ENCODE results near the gene MYEOV. TPM values are rescaled to one million over a fixed set of nuclear protein-coding genes. Genes with fewer than 3 reads are reported as not detected.

Gene MYEOV
- total and polyA plus RNA-seq, 9 of the 15 experiments (the other 6 are each of a cell fraction or from before 2014, with no cell fraction given): 10.2 to 133 (median 32.2) TPM

- H3K79me2 ChIP-seq (ENCODE audit: control insufficient read depth, insufficient read depth, low read length): no peaks in the 10 kb centered on the region
- no peak overlapping the region for H3K27ac ChIP-seq (ENCODE audit: extremely low read depth, low read depth, low read length)
- no peak overlapping the region for H3K4me2 ChIP-seq (ENCODE audit: insufficient read depth, low read length)
- DNase-seq (ENCODE audit: extremely low read depth in 1 of 4, low spot score in 3 of 4) (no peak), FAIRE-seq (no peak), ATAC-seq (no peak)
- H3K9ac ChIP-seq (ENCODE audit: insufficient read depth in 1 of 2, low read depth in 2 of 2, low read length in 2 of 2): peak overlapping the region in 1 of 2 experiments; percentile 23; a peak in 1 of 4 replicates
- POLR2A ChIA-PET: interaction anchor here (1.4 kb wide), 1 partner anchor 9 kb away, joined by 5 read pairs; no protein-coding TSS in a partner anchor
- H3K4me3 ChIP-seq: no peak overlapping the region
- TF ChIP-seq, protein P1, sequence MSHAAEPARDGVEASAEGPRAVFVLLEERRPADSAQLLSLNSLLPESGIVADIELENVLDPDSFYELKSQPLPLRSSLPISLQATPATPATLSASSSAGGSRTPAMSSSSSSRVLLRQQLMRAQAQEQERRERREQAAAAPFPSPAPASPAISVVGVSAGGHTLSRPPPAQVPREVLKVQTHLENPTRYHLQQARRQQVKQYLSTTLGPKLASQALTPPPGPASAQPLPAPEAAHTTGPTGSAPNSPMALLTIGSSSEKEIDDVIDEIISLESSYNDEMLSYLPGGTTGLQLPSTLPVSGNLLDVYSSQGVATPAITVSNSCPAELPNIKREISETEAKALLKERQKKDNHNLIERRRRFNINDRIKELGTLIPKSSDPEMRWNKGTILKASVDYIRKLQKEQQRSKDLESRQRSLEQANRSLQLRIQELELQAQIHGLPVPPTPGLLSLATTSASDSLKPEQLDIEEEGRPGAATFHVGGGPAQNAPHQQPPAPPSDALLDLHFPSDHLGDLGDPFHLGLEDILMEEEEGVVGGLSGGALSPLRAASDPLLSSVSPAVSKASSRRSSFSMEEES (CRISPR knock-in tag; IDR thresholded peaks at IDR 0.05): peak; percentile 4; the same call in 1 of the 2 replicates
- TF ChIP-seq ZBTB1 (CRISPR knock-in tag; IDR thresholded peaks at IDR 0.05; ENCODE audit: borderline replicate concordance, low read depth): no peak
- no peaks in the 10 kb centered on the region; the same call in 1 of the 2 replicates for H4K20me1 ChIP-seq (replicated peaks; ENCODE audit: control insufficient read depth, insufficient read depth, low read length)
- intact Hi-C loops (cut with micrococcal nuclease): no loop called here
- peaks cover 10 to 45% of the 10 kb centered on the region in 2 experiments; a peak in 4 of 5 replicates for H3K27me3 ChIP-seq (ENCODE audit: control insufficient read depth in 2 of 2, insufficient read depth in 2 of 2, low read length in 2 of 2)
- WGBS (ENCODE audit: insufficient coverage, low coverage, missing lambda C conversion rate): 0% methylated on average over 12 of the region's 12 CpGs
- H3K9me1 ChIP-seq (ENCODE audit: control insufficient read depth, insufficient read depth, low read length): no peaks in the 10 kb centered on the region
- in situ Hi-C loops (cut with MboI): no loop called here
- BruUV-seq (replicated peaks): no TSS peak
- H2AFZ ChIP-seq (ENCODE audit: low read depth, low read length): no peak overlapping the region
- H3K4me1 ChIP-seq (replicated peaks in 1 of 2; ENCODE audit: control insufficient read depth in 2 of 2, insufficient read depth in 2 of 2, low read length in 2 of 2): no peaks in the 10 kb centered on the region
- no peaks in the 10 kb centered on the region for H3K36me3 ChIP-seq (ENCODE audit: control insufficient read depth, insufficient read depth, low read length)
- no peaks in the 10 kb centered on the region; the same call in 1 of the 2 replicates for H3K9me3 ChIP-seq (replicated peaks; ENCODE audit: control insufficient read depth, insufficient read depth, low read depth, low read length)
- CTCF ChIA-PET (ENCODE audit: low intra/inter-chr PET ratio): no interaction called here
Measured at GRCh38 chr11:69277074-69277809, 16.7 kb upstream of the MYEOV start.

Measured in K562 (cell line).